Stimulated activated CD8-positive, alpha-beta memory T cell treated with anti-CD3 and anti-CD28 coated beads, Interleukin-4, amount 100 ng/mL, for 24 hours (primary cell): ENCODE data around the gene B4GALT1.

Source experiments
- DNase-seq: peaks from one replicate; pipeline ENCODE4 v3.0.0-alpha.2; 2020; ENCODE audit warnings: low read depth

B4GALT1 gene

DNA sequence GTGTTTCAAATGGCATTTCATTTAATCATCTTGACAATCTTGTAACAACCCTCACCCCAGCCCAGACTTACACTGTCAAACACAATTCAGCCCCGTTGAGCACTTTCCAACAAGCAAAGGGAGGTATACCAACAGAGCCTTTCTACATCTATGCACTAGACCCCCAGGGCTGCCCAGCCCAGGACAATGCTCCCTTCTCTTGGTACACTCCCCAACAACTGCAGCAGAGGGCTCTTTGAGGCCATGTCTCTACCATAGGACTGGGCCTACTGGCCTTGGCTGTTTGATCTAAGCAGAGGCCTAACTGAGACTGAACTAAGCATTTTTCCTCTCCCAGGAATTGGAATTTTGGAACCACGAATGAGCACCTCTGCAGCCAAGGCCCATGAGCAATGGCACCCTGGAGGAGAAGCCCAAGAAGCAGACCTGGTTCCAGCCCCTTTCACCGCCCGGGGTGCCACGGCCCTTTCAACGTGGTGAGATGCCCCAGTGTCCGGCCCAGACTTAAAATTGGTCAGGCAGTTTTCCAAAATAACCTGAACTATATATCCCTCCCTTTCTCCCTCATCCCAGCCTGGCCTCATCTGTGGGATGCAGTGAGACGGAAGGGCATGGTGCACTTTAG lies 43.6 kb downstream of the B4GALT1 start:
- DNase-seq: no peak

DNA sequence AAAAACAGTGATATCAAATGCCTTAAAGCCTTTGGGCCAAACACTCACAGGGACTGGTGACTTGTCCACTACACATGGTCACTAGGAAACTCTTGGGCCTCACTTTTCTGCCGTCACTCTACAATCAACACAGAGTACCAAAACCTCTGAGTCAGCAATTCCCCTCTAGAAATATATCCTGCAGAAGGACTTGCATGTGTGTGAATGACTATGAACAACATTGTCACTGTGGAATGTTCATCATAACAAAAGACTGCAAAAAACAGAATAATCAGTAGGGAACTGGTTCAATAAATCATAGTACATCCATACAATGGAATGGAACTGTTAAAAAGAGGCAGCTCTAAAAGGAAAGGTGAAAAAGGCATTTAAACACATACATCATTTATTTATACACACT lies 46.5 kb downstream of the B4GALT1 start:
- DNase-seq: no peak

DNA sequence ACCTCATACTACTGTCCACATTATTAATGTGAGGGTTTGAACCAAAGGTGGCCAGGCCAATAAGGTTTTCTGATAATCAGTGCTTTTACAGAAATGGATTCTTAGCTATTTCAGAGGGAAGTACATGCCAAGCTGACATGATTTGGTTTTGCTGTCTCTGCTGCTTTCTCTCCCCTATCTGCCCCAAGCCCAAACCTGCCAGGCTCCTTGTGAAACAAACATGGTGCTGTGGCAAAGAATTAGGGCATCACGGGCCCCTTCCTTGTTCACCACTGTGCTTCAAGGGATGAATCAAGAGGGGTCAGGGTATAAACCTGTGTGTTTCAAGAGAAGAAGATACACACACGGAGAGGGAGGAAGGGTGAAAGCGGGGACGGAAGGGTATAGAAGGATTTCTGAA lies 49.3 kb downstream of the B4GALT1 start:
- no peak for DNase-seq

DNA sequence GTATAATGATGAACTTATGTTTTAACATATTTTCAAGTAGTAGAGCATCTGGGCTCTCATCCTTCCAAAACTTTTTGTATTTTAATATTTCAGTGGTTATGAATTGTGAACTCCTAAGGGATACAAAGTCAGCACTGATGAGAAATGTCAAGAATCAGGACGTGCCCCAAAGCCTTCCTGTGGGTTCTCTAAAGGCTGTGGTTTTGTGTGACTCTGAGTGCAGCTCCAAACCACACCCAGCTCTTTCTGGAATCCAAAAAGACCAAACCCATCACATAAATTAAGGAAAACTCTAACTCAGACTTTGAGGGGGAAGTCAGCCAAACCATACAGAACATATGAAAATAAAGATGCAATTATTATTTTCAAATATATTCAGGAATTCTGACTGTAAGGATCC lies 49.8 kb downstream of the B4GALT1 start:
- no peak for DNase-seq

DNA sequence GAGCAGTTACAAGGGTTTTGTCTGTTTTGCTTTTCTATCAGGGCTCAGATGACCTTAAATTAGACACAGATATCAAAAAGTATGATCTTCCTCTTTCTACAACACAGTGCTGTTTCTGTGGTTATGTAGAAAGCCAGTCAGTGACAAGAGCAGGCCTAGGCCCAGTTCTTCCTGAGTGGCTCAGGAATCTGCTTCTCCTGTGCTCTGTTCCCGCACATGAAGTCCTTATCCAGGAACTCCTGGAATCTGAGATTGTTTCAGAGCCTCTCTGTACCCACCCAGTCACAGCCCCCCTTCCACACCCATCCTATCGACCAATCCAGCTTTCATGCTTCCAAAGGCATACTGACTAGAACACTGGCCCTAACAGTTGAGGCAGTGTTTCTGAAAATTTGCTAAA lies 50.3 kb downstream of the B4GALT1 start:
- DNase-seq: no peak

DNA sequence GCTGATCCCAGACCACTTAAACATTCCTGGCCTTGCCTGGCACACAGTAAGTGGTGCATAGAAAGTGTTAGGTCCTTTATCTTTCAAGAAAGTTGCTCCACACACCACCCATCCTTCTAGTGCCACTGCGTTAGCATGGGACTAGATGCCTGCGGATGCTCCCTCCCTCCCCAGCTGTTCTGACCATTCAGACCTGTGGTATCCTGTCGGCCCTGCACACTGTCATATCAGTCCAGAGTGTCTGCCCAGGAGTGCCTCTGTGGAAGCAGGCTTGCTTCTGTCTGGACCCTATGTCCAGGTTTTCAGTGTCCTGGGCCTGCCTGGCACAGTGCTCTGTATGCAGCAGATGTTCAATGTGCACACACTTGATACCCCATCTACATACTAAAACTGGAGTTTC lies 52.4 kb downstream of the B4GALT1 start:
- DNase-seq: no peak

DNA sequence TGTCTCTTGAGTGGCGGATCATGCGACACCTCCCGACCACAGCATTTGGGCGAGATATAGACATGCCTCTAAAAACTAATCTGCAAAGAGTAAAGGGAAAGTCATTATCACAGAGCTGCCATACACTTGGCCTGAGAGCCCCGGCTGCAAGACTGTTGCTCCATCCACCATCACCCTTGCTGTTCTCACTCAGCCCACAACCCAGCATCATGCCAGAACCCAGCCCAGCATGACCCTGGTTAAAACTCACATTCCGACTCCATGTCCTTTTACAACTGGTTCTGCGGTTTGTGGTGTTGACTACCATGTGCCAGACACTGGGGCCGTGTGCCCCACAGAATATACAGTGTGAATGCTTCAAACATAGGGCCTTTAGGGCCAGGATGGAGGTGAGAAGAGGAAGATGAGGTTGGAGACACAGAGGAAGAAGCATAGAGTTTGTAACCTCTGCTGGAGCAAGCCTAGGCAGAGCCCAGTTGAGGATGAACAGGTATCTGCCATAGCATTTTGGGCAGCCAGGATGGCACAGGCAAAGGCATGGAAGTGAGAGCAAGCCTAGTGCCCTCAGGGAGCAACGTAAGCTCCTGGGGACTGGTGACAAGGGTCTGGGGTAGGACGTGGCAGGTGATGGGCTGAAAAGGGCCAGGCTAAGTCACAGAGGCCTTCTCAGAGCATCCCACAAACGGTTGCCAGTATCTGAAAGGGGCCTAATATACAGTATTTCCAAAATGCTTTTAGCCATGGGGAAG lies 53.2 kb downstream of the B4GALT1 start:
- no peak for DNase-seq

DNA sequence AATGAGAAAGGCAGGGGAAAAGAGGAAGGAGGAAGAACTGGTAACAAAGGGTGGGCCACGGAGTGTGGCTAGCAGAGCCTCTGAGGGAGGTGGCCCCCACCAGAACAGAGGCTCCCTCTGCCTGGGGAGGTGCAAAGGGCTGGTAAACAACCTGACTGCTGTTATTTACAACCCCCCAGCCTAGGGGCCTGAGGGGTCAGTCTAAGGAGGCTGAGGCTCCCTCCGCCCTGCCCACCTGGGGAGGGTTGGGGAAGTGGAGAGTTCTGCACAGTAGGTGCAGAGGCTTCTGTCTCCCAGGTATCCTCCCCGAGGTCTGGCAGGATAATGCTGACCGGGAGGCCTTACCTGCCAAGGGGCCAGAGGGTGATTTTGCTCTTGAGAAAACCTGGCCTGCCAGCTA lies 55.0 kb downstream of the B4GALT1 start:
- no peak for DNase-seq

DNA sequence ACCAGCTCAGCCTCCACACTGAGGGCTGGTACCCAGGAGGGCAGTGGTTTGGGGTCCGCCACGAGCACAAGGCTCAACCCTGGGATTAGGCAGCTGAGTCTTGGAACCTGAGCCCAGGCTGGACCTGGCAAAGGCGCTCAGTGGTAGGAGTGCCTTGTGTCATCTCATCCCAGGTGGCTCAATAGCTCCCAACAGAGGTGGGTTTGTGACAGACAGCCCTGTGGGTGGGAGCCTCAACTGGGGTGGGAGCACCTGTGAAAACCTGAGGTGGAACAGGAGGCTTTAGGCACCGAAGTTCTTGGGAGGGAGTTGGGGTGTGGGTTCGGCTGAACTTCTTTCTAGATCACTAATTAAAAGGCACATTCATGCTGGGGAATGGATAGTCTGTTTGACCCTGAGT lies 55.5 kb downstream of the B4GALT1 start:
- DNase-seq: no peak

DNA sequence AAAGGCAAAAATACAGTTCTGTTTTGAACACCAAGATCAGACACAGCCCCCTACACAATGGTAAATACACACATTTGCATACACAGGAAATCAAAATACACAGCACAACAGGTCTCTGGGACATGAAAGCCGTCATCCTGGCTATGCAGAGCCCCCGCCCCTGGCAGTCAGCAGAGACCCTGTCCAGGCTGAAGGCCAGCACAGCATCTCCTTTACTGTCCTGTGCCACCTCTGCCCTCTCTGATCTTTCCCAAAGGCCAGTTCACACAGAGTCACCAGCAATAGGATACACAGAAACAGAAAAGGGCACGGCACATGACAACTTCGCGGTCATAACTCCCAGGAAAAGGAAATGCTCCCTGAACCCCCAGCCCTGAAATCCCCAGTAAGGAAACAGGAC lies 56.5 kb downstream of the B4GALT1 start:
- DNase-seq: no peak

DNA sequence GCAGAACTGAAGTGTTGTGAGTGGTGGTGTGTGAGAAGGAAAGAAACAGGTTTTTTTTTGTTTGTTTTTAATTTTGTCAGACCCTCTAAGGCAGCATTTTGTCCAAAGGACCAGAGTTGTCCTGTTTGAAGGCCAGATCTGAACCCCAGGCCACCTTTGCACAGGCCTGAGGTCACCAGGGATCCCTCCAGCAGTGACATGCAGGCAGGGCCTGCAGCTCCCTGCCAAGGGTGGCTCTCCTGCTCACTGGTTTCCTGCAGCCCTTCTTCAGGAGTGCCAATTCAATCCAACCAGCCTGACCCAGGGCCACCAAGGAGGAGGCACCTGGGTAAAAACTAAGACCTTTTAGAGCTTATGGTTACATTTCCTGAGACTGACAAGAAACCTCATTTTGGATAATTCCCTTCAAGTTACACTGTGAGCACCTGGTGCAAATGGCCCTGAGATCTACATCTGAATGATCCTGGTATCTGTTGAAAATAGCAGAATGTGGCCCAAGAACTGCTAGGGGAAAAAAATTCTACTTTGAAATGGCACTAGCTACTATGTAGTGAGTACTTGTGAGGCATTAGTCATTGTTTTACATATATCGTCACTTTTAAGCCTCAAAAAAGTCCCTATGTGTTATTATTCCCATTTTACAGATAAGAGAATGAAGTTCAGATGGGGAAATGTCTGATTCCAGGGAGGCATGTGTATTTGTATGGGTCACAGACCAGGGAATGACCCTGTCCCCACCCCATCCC lies 57.1 kb downstream of the B4GALT1 start:
- DNase-seq: no peak

DNA sequence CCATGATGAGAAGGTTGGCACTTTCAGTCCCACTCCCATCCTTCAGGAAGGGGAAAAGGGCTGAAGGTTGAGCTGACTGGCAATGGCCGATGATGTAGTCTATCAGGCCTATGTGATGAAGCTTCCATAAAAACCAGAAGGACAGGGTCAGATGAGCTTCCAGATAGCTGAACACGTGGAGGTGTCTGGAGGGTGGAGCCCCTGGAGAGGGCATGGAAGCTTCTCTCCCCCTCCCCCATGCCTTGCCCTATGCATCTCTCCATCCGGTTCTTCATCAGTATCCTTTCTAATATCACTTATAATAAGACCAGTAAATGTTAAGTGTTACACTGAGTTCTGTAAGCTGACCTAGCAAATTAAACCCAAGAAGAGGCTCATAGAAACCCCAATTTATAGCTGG lies 58.0 kb downstream of the B4GALT1 start:
- DNase-seq: no peak

DNA sequence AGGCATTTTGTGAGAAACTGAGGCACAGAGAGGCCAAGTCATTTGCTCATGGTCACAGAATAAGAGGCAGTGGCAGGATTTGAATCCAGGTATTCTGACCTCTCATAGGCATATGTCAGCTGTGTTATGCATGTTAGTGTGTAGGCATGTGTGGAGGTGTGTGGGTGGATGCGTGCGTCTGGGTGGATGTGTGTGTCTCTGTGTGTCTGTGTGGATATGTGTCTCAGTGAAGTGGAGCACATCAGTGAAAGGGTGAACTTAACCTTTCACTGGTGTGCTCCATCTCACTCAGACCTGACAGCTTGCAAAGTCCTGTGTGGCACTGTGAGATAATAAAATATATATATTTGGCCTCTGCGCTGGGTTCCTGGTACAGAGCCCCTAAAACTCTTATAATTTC lies 58.7 kb downstream of the B4GALT1 start:
- DNase-seq: no peak

DNA sequence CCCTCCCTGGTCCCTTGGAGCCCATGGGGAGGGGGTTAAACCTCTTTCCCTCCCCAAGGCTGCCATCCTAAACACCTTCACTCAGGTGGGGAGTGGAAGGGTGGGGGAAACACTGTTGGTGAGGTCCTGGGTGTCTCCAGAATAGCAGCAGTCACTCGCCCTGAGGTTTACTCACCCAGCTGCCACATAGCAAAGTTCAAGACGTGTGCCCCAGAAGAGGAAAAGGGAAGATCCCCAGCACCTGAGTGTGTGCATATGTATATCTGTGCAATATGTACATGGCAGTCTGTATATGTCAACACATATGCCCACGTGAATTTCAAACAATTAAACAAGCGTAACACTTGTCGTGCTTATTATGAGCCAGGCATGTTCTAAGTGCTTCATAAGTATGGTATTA lies 59.4 kb downstream of the B4GALT1 start:
- DNase-seq: no peak

DNA sequence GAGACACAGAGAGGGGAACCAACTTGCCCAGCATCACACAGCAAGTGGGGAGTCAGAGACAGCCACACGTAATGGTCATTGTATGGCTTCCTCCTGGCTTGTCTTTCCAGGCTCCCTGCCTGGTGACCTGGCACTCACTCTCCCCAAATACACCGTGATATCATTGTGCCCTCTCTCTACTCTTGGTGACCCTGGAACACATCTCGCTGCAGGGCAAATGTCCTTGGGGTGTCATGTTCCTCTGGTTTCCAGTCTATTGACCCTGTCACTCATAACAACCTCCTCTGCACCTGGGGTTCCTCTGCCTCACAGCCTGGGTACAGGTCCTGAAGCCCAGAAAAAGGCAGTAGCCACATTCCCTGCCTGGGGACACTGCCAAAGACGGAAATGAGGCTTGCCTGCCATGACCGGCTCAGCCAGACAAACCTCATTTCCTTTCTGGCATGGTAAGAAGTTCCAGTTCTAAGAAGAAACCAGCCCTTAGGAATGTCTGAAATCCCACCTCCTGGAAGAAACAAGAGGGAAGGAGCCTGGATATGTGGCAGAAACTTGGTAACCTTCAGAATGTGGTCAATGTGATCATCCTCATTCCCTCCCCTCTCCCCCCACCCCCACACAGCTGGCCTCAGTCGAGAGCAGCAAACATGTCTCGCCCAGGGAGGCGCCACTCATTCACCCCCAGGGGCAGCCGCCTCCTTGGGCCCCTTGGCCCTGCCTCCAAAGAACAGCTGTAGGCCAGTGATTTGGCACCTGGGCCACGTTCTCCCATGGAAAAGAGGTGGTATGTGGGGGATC lies 60.1 kb downstream of the B4GALT1 start:
- no peak for DNase-seq

DNA sequence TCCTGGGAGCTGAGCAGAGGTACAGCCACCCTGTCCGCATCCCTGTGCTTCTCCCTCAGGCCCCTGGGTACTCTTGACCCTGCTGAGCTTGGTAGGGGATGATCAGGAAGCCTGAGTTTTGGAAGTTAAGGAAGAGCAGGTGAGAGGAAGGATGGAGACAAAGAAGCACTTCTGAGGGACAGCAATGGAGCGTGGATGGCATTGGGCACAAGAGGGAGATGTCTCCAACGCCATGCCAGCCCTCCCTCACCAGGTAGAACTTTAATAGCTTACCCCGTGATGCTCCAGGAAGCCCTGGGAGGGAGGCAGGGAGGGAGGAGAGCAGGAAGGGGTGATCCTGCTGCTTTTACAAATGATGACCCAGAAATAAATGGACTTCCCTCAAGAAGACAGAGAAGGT lies 60.8 kb downstream of the B4GALT1 start:
- no peak for DNase-seq

DNA sequence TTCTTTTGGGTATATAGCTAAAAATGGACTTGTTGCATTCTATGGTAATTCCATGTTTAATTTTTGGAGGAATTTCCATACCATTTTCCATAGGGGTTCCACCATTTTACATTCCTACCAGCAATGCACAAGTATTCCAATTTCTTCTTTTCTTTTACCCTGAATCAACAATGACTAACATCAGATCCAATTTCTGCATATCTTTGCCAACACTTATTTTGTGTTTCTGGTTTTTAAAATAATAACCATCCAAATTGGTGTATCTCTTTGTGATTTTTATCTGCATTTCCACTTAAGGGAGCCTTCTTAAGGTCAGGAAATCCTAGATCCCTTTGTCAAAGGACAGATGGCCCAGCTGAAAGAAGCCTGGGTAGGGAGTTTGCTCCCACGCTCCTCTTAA lies 61.2 kb downstream of the B4GALT1 start:
- DNase-seq: no peak

DNA sequence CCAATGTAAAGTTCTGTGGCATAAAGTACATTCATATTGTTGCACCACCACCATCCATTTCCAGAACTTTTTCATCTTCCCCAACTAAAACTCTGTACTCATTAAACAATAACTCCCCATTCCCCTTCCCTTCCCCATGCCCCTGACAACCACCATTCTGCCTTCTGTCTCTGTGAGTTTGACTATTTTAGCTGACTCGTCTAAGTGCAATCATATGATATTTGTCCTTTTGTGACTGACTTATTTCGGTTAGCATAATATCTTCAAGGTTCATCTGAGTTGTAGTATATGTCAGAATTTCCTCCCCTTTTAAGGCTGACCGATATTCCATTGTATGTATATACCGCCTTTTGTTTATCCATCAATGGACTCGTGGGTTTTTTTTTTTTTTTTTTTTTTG lies 61.6 kb downstream of the B4GALT1 start:
- no peak for DNase-seq

DNA sequence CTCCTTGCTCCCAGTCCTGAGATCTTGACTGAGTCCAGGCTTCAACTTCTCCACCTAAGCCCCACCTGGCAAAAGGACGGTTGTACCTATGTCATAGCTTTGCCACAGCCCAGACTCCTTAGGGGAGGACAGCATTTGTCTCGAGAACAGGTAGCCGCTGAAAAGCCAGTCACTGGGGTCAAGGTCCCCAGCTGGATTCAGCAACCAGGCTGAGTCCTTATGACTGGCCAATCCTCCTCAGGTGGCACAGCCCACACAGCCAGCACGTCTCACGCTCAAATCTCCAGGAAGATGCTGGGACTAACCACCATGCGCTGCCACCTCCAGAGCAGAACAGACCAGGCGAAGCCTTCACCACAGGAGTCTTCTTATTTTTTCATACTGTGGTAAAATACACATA lies 62.7 kb downstream of the B4GALT1 start:
- DNase-seq: no peak

DNA sequence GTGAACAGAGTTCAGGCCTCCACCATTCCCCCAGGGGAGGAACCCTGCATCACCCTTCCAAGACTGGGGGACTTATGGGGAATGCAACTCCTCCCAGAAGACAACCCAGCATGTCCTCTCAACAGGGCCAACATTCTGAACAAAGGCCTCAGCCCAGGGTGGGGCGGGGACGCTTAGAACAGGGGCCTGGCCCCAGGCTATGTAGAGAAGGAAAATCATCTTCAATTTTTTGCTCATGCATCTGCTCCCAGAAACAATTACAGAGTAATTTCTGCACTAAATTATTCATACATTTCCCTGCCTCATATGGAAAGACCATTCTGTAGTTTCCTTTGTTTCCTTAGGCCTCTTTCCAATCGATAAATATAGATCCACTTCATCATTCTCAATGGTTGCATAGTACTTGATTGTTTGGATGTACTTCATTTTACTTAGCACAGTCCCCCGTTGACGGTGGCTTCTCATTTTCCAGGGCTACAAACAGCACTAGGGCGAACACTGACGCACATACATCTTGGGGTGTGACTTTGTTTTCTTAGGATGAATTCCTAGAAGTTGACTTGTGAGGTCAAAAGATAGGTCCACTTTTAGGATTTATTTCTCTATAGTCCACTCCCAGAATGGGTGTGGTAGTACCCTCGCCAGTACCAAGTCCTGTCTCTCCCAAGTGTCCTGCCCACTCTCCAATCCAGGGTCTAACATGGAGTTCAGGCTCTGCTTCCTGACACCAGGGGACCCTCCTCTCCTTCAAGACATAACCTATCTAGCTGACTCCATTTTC lies 63.4 kb downstream of the B4GALT1 start:
- DNase-seq: no peak

DNA sequence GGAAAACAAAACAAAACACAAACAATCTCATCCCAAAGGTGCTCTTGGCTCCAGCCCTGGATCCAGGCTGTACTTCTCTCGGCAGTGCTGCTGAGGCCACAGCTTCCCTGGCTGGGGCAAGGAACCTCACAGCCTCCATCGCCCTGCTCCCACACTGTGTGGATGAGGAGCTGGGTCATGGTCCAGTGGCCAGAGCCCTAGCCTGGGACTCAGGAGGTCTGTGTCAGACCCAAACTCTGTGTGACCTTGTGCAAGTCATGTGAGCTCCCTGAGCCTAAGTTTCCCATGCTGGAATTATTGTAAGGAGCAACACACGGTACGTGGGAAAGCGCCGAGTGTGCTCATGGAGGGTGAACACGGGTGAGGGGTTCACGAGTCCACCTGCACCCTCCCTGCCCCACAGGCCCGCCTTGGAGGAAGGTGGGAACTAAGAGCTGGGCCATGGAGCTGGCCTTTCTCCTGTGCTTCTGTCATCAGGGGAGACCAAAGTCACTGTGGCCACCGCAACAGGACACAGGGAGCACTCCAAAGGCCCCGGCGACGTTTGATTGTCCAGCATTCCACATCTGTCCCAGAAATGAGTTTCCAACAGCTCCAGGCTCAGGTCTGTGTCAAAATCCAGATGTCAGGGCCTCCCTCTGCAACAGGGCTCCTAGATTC lies 64.5 kb downstream of the B4GALT1 start:
- DNase-seq: no peak
